Endothelial cell of umbilical vein (primary cell): ENCODE measurements around the gene DIDO1.

Experiments used
- POLR2A ChIP-seq: IDR thresholded peaks from 2 replicates; pipeline ENCODE4 v1.6.1; 2012; ENCODE audit warnings: low read depth, mild to moderate bottlenecking, control low read depth, low read length
- TF ChIP-seq, protein P1 (sequence below): IDR thresholded peaks from 2 replicates; pipeline ENCODE4 v1.6.1; 2011; ENCODE audit not compliant: insufficient read depth, insufficient read length

DNA sequence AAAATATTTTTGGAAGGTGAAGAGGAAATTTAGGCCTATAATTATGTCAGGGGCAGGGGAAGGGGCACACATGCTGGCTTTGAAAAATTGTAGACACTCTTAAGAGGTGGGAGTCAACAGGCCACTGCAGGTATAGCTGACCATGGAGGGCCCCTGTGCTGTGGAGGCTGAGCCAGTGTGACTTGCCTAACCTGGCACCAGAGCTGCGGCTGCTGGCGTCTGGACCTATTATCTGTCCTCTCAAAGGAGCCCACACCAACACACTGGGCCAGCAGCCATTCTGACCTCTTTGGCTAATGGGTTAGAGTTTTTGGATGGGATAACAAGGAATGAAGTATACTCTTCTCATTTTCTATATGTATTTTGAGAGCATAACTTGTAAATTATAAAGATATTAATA is 16.2 kb upstream of the DIDO1 start:
- TF ChIP-seq, protein P1, sequence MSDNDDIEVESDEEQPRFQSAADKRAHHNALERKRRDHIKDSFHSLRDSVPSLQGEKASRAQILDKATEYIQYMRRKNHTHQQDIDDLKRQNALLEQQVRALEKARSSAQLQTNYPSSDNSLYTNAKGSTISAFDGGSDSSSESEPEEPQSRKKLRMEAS: no peak
- TF ChIP-seq POLR2A: no peak
